ENCODE results near the gene TRAM2. TPM values are rescaled to one million over a fixed set of nuclear protein-coding genes. Genes with fewer than 3 reads are reported as not detected.

Gene TRAM2
- total RNA-seq, result 1 to 10 TPM; 2.4 to 2.6 TPM

DNA sequence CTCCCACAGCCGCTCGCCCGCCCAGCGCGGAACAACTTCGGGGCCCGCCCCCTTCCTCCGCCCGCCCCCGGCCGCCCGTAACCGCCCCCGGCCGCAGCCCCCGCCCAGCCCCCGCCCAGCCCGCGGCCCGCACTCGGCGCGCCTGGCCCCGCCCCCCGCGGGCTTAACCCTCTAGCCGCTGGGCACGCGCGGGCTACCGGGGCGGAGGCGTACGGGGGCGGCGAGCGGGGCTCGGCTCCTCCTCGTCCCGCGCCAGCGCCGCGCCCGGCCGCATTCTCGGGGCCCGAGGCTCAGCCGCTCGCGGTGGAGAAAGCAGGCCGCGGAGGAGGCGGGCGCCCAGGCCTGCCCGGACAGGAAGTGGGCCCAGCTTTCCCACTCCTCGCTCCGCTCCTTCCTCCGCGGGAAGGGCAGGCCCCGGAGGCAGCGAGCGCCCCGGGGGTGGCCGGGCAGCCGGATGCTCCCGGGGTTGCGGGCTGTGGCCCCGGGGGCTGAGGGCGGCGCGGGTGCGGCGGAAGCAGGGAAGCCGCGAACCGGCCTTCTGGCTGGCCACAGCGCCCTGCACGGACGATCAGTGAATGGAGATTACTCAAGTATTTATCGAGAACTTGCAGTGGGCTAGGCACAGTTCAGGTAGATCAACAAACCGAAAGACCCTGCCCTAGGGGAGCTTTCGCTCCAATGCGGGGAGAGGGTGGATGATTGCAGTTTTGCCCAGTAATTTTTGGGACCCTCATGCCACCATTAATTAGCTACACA, at the start of gene TRAM2:
Gene TRAM2, minus strand, starts transcription at position 39 of the 756 bp plus-strand sequence. CDS start 145 bp downstream, outside the sequence.
- intact Hi-C loops (cut with micrococcal nuclease), result loop anchor here (2.0 to 5.0 kb wide), 3 partner anchors 292 to 420 kb away; partner anchors contain the start of genes GSTA4 and MCM3
- Mint-ChIP-seq H3K36me3 (no peaks in the 10 kb centered on the region), H3K4me3 (peak within 1 kb of the TSS; percentile 77), H3K27me3 (no peaks in the 10 kb centered on the region), H3K27ac (peak within 1 kb of the TSS; percentile 59), H3K9me3 (no peaks in the 10 kb centered on the region), H3K4me1 (ENCODE audit: low read depth) (peaks cover 29% of the 10 kb centered on the region)
- POLR2A ChIA-PET, result interaction anchor here (1.3 kb wide), 1 partner anchor 58 kb away, joined by 3 read pairs; no protein-coding TSS in a partner anchor
- peak; percentile 70 for DNase-seq
- CTCF ChIA-PET, result interaction anchor here (0.9 to 2.7 kb wide), 9 partner anchors 14 to 294 kb away, joined by 3 to 15 read pairs (median 5); no protein-coding TSS in a partner anchor

GRCh38 chr6:52622810-52623209, 46.0 kb upstream of the TRAM2 start:
- no peak overlapping the region for H3K4me3 Mint-ChIP-seq
- H3K27ac Mint-ChIP-seq, result no peak overlapping the region
- ChIA-PET POLR2A (no interaction called here), CTCF (interaction anchor here (2.1 kb wide), 1 partner anchor 29 kb away, joined by 8 read pairs; no protein-coding TSS in a partner anchor)
- no peaks in the 10 kb centered on the region for H3K36me3 Mint-ChIP-seq
- no peak for DNase-seq
- peaks cover 1% of the 10 kb centered on the region for H3K27me3 Mint-ChIP-seq
- H3K4me1 Mint-ChIP-seq (ENCODE audit: low read depth), result no peaks in the 10 kb centered on the region
- intact Hi-C loops (cut with micrococcal nuclease), result no loop called here
- H3K9me3 Mint-ChIP-seq, result no peaks in the 10 kb centered on the region

GRCh38 chr6:52621631-52622030, 44.8 kb upstream of the TRAM2 start:
- no peak for DNase-seq
- intact Hi-C loops (cut with micrococcal nuclease), result no loop called here
- H3K27me3 Mint-ChIP-seq, result peaks cover 1% of the 10 kb centered on the region
- H3K4me1 Mint-ChIP-seq (ENCODE audit: low read depth), result no peaks in the 10 kb centered on the region
- no peaks in the 10 kb centered on the region for H3K36me3 Mint-ChIP-seq
- ChIA-PET POLR2A (no interaction called here), CTCF (interaction anchor here (0.6 kb wide), 1 partner anchor 1113 kb away, joined by 3 read pairs; no protein-coding TSS in a partner anchor)
- H3K9me3 Mint-ChIP-seq, result no peaks in the 10 kb centered on the region
- H3K27ac Mint-ChIP-seq, result no peak overlapping the region
- no peak overlapping the region for H3K4me3 Mint-ChIP-seq

DNA sequence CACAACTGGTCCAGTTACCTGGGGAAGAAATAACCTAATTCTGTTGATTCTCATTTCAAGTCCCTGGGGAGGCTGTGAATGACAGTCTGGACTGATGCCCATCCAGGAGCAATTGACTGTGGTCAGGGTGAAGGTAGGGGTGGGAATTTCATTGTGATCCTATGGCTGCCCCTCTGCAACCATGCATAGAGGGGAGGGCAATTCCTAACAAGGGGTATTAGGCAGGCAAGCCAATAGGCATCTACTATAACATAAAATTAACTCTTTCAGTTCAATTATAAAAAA, 44.0 kb upstream of the TRAM2 start:
- H3K4me1 Mint-ChIP-seq (ENCODE audit: low read depth), result no peaks in the 10 kb centered on the region
- H3K27ac Mint-ChIP-seq, result no peak overlapping the region
- intact Hi-C loops (cut with micrococcal nuclease), result no loop called here
- no peak for DNase-seq
- H3K9me3 Mint-ChIP-seq, result no peaks in the 10 kb centered on the region
- peaks cover 1% of the 10 kb centered on the region for H3K27me3 Mint-ChIP-seq
- no peaks in the 10 kb centered on the region for H3K36me3 Mint-ChIP-seq
- H3K4me3 Mint-ChIP-seq, result no peak overlapping the region
- CTCF ChIA-PET, result interaction anchor here (1.0 kb wide), 1 partner anchor 30 kb away, joined by 3 read pairs; no protein-coding TSS in a partner anchor
- POLR2A ChIA-PET, result no interaction called here

GRCh38 chr6:52620055-52620905, 43.4 kb upstream of the TRAM2 start:
- intact Hi-C loops (cut with micrococcal nuclease), result no loop called here
- CTCF ChIA-PET, result interaction anchor here (1.0 kb wide), 1 partner anchor 30 kb away, joined by 3 read pairs; no protein-coding TSS in a partner anchor
- POLR2A ChIA-PET, result no interaction called here
- Mint-ChIP-seq H3K27me3 (peaks cover 1% of the 10 kb centered on the region), H3K27ac (no peak overlapping the region), H3K9me3 (no peaks in the 10 kb centered on the region), H3K4me3 (no peak overlapping the region), H3K36me3 (no peaks in the 10 kb centered on the region), H3K4me1 (ENCODE audit: low read depth) (no peaks in the 10 kb centered on the region)
- DNase-seq, result no peak

DNA sequence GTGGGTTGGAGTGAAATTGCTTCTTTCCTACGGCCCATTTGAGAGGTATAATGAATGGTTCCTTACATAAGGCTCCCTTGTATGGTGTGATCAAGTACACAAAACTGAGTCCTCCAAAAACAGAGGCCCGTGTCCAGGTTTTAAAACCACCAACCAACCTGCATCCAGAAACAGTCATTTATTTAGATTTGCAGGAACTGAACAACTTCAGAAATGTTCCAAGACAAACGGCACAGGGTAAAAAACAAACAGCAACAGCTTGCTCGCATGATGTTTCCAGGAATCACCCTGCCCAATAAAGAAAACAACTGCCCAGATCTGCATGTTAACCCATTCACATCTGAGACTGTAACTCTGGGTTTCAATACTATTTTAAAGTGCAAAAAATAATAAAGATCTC, 40.2 kb upstream of the TRAM2 start:
- POLR2A ChIA-PET, result no interaction called here
- intact Hi-C loops (cut with micrococcal nuclease), result no loop called here
- H3K9me3 Mint-ChIP-seq, result no peaks in the 10 kb centered on the region
- no peaks in the 10 kb centered on the region for H3K36me3 Mint-ChIP-seq
- H3K27ac Mint-ChIP-seq, result no peak overlapping the region
- no peaks in the 10 kb centered on the region for H3K4me1 Mint-ChIP-seq (ENCODE audit: low read depth)
- no peak for DNase-seq
- peaks cover 5% of the 10 kb centered on the region for H3K27me3 Mint-ChIP-seq
- no peak overlapping the region for H3K4me3 Mint-ChIP-seq
- CTCF ChIA-PET, result interaction anchor here (0.8 kb wide), 1 partner anchor 102 kb away, joined by 3 read pairs; no protein-coding TSS in a partner anchor

- ChIA-PET CTCF (no interaction called here), POLR2A (no interaction called here)
- H3K4me1 Mint-ChIP-seq (ENCODE audit: low read depth), result no peaks in the 10 kb centered on the region
- no peak for DNase-seq
- no peak overlapping the region for H3K27ac Mint-ChIP-seq
- peaks cover 5% of the 10 kb centered on the region for H3K27me3 Mint-ChIP-seq
- H3K4me3 Mint-ChIP-seq, result no peak overlapping the region
- intact Hi-C loops (cut with micrococcal nuclease), result no loop called here
- H3K36me3 Mint-ChIP-seq, result no peaks in the 10 kb centered on the region
- H3K9me3 Mint-ChIP-seq, result no peaks in the 10 kb centered on the region
These were observed 39.3 kb upstream of the TRAM2 start for GRCh38 chr6:52616059-52616690.

DNA sequence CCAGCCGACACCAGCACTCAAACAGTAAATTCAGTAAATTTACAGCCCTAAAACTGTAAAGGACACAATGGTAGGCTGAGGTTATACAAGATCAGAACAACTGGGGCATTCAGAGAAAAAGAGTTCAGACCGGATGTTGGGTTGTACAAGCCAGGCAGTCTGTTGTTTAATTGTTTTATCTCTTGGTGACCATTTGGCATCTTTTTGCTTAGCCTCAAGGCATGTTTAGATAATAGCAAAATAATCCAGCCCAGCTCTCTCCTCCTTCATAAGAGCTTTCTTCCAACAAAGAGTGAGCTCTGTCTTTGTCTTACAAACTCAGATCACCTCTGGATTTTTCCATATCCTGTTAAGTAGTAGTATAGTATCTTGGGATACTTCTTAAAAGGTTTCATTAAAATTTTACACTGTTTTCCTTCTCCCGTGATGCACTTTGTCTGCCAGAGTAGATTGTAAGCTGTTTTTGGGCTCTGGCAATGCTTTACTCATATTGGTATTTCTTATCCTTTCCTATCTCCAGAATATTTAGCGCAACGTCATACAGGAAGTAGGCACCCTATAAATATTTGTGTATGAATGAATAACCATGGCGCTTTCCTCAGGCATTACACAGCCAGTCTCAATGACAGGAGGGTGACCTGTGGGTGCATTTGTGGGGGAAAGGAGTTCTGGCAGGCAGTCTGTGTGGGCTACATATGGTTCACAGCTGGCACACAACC, 35.6 kb upstream of the TRAM2 start:
- Mint-ChIP-seq H3K27me3 (peaks cover 13% of the 10 kb centered on the region), H3K4me3 (no peak overlapping the region), H3K4me1 (ENCODE audit: low read depth) (no peaks in the 10 kb centered on the region), H3K36me3 (no peaks in the 10 kb centered on the region), H3K27ac (no peak overlapping the region), H3K9me3 (no peaks in the 10 kb centered on the region)
- intact Hi-C loops (cut with micrococcal nuclease), result no loop called here
- no peak for DNase-seq
- CTCF ChIA-PET, result no interaction called here
- POLR2A ChIA-PET, result no interaction called here

DNA sequence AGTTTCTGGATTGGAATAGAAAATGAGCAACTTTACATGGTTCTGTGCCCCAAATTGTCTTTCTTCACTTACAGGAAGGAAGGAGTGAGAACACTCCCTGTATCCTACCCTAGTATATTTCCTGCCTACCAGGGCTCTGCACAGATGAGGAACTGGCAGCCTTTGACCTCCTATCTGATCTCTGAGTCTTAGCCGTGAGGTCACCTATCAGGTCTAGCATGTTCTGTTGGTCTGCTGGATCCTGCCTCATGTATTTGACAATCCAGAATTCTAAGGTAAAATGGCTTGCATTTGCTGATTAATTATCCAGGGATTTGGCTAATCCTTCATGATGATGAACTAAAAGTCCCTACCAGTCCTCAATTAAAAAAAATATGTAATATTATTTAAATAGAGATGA, 35.0 kb upstream of the TRAM2 start:
- Mint-ChIP-seq H3K4me3 (no peak overlapping the region), H3K9me3 (no peaks in the 10 kb centered on the region), H3K4me1 (ENCODE audit: low read depth) (no peaks in the 10 kb centered on the region), H3K27me3 (peaks cover 13% of the 10 kb centered on the region), H3K27ac (no peak overlapping the region), H3K36me3 (no peaks in the 10 kb centered on the region)
- ChIA-PET CTCF (no interaction called here), POLR2A (no interaction called here)
- intact Hi-C loops (cut with micrococcal nuclease), result no loop called here
- DNase-seq, result no peak

- H3K27me3 Mint-ChIP-seq, result peaks cover 13% of the 10 kb centered on the region
- POLR2A ChIA-PET, result no interaction called here
- H3K4me3 Mint-ChIP-seq, result no peak overlapping the region
- intact Hi-C loops (cut with micrococcal nuclease), result no loop called here
- no peak for DNase-seq
- H3K4me1 Mint-ChIP-seq (ENCODE audit: low read depth), result no peaks in the 10 kb centered on the region
- H3K9me3 Mint-ChIP-seq, result no peaks in the 10 kb centered on the region
- H3K27ac Mint-ChIP-seq, result no peak overlapping the region
- no peaks in the 10 kb centered on the region for H3K36me3 Mint-ChIP-seq
- CTCF ChIA-PET, result no interaction called here
These were observed 34.0 kb upstream of the TRAM2 start for GRCh38 chr6:52610745-52611355.

DNA sequence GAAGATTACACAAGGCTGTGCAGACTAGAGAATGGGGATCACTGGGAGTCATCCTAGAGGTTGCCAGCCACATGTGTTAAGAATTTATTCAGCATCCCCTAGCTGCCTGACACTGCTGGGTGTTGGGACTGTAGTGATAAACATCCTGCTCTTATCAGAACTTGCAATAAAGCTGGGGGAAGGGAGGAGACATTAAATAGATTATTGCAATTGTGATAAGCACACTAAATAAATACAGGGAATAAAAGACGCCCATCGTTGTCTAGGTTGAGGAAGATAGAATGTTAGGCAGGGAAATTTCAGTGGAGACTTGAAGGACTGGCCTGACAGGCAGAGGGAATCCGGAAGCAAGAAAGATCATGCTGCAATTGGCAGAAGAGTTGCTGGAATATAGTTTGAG, 33.2 kb upstream of the TRAM2 start:
- DNase-seq, result no peak
- CTCF ChIA-PET, result no interaction called here
- no peaks in the 10 kb centered on the region for H3K4me1 Mint-ChIP-seq (ENCODE audit: low read depth)
- no peaks in the 10 kb centered on the region for H3K36me3 Mint-ChIP-seq
- no peak overlapping the region for H3K27ac Mint-ChIP-seq
- POLR2A ChIA-PET, result no interaction called here
- H3K9me3 Mint-ChIP-seq, result no peaks in the 10 kb centered on the region
- intact Hi-C loops (cut with micrococcal nuclease), result no loop called here
- H3K4me3 Mint-ChIP-seq, result no peak overlapping the region
- peaks cover 13% of the 10 kb centered on the region for H3K27me3 Mint-ChIP-seq

All from activated CD4-positive, alpha-beta memory T cell treated with anti-CD3 and anti-CD28 coated beads for 36 hours (primary cell).